D721Med (cell line): ENCODE data around the gene ZNF514.
"Not testable (repeated sequence)": the region's sequence is repeated elsewhere in the genome, so short reads cannot be mapped to it uniquely, and the experiment has no call there.

Experiments used
- DNase-seq: peaks from one replicate; pipeline ENCODE4 v3.0.0; 2011; ENCODE audit warnings: low spot score; ENCODE audit not compliant: insufficient read length
- FAIRE-seq: peaks from 2 replicates; lab custom pipeline; 2011; peaks lifted over from hg19 to GRCh38; lab: Jason Lieb, UNC
- CTCF ChIP-seq: IDR thresholded peaks from 2 replicates; pipeline ENCODE4 v1.5.1; 2012; ENCODE audit warnings: mild to moderate bottlenecking, control low read depth; ENCODE audit not compliant: insufficient read depth; ENCODE audit errors: missing control alignments

The ZNF514 gene

GRCh38 chr2:95159690-95160449 is at the start of gene ZNF514:
Gene ZNF514 (minus strand): TSS chr2:95159848. CDS start chr2:95153253, 6,595 bp downstream.
- no peak for TF ChIP-seq CTCF
- DNase-seq (peak; percentile 47), FAIRE-seq (no peak)

GRCh38 chr2:95208106-95208505 is 48.5 kb upstream of the ZNF514 start:
- FAIRE-seq (no peak), DNase-seq (no peak)
- no peak for TF ChIP-seq CTCF

- TF ChIP-seq CTCF: peak; percentile 50
- DNase-seq: peak; percentile 82
- no peak for FAIRE-seq
These were observed 47.7 kb upstream of the ZNF514 start, which contains the start of gene ZNF892 for GRCh38 chr2:95207111-95207961. Gene ZNF892 (plus strand): TSS chr2:95207521. CDS start chr2:95207816, 295 bp downstream.

- FAIRE-seq: no peak
- DNase-seq: no peak
- no peak for TF ChIP-seq CTCF
These were observed 46.4 kb upstream of the ZNF514 start for GRCh38 chr2:95206096-95206495.

GRCh38 chr2:95204396-95204795 is 44.7 kb upstream of the ZNF514 start:
- TF ChIP-seq CTCF: no peak
- no peak for FAIRE-seq
- no peak for DNase-seq

GRCh38 chr2:95203911-95204310 is 44.3 kb upstream of the ZNF514 start:
- TF ChIP-seq CTCF: no peak
- DNase-seq (no peak), FAIRE-seq (no peak)

- not testable (repeated sequence) for FAIRE-seq, DNase-seq
- peak; percentile 62 for TF ChIP-seq CTCF
These were observed 33.3 kb upstream of the ZNF514 start for GRCh38 chr2:95192956-95193355.
